Mesodermal cell (in vitro differentiated cells): ENCODE measurements around the gene APBA2.

Experiments
- H3K27ac ChIP-seq: 2 replicates; pipeline ENCODE4 v1.7.0; 2013; ENCODE audit warnings: mild to moderate bottlenecking, low read depth, low read length, moderate library complexity; ENCODE audit not compliant: severe bottlenecking
- H3K36me3 ChIP-seq: 2 replicates; pipeline ENCODE4 v1.7.1; 2013; ENCODE audit warnings: mild to moderate bottlenecking, low read length, moderate library complexity; ENCODE audit not compliant: control insufficient read depth, insufficient read depth
- H3K4me1 ChIP-seq: one replicate; pipeline ENCODE4 v1.7.1; 2013; ENCODE audit warnings: mild to moderate bottlenecking, low read length; ENCODE audit not compliant: insufficient read depth, control insufficient read depth, poor library complexity, severe bottlenecking
- H3K4me3 ChIP-seq: 2 replicates; pipeline ENCODE4 v1.7.0; 2013; ENCODE audit warnings: low read length, control low read depth, mild to moderate bottlenecking; ENCODE audit not compliant: insufficient read depth, poor library complexity, severe bottlenecking; ENCODE audit errors: extremely low read depth
- H3K9me3 ChIP-seq: 2 replicates; pipeline ENCODE4 v1.7.1; 2013; ENCODE audit warnings: mild to moderate bottlenecking, low read length, moderate library complexity; ENCODE audit not compliant: control insufficient read depth
- WGBS, 2 experiments: methylation state at CpG; one replicate each; pipeline ENCODE4 v1.1.5; 2013; ENCODE audit warnings: missing lambda C conversion rate in 2 of 2; ENCODE audit not compliant: insufficient coverage in 2 of 2; 5-methylcytosine and 5-hydroxymethylcytosine counted together

The APBA2 gene

GRCh38 chr15:29115093-29115991 is 229.6 kb downstream of the APBA2 start:
- Histone ChIP-seq H3K36me3 (no peaks in the 10 kb centered on the region), H3K4me3 (peak overlapping the region; percentile 33), H3K4me1 (peaks cover 14% of the 10 kb centered on the region), H3K9me3 (no peaks in the 10 kb centered on the region), H3K27ac (peak overlapping the region; percentile 78)
- WGBS, 2 experiments: 9 to 10% methylated on average over 36 to 38 of the region's 46 CpGs

GRCh38 chr15:29116970-29117700 is 231.4 kb downstream of the APBA2 start:
- H3K27ac ChIP-seq: no peak overlapping the region

GRCh38 chr15:29117778-29118177 is 232.0 kb downstream of the APBA2 start:
- H3K4me1 ChIP-seq: peaks cover 14% of the 10 kb centered on the region
- 92 to 95% methylated on average over 18 to 19 of the region's 20 CpGs for WGBS, 2 experiments
- no peaks in the 10 kb centered on the region for H3K36me3 ChIP-seq
- H3K9me3 ChIP-seq: no peaks in the 10 kb centered on the region
- H3K4me3 ChIP-seq: no peak overlapping the region
- no peak overlapping the region for H3K27ac ChIP-seq

More at GRCh38 chr15:29116970-29117700, 231.4 kb downstream of the APBA2 start:
- no peaks in the 10 kb centered on the region for H3K36me3 ChIP-seq
- H3K4me3 ChIP-seq: no peak overlapping the region
- WGBS, 2 experiments: 93 to 95% methylated on average over 20 to 25 of the region's 32 CpGs
- H3K9me3 ChIP-seq: no peaks in the 10 kb centered on the region
- H3K4me1 ChIP-seq: peaks cover 14% of the 10 kb centered on the region

- no peak overlapping the region for H3K27ac ChIP-seq
- H3K9me3 ChIP-seq: no peaks in the 10 kb centered on the region
- no peaks in the 10 kb centered on the region for H3K36me3 ChIP-seq
- H3K4me1 ChIP-seq: peaks cover 19% of the 10 kb centered on the region
- no peak overlapping the region for H3K4me3 ChIP-seq
- 73 to 100% methylated on average over 6 to 8 of the region's 8 CpGs for WGBS, 2 experiments
These were observed 234.1 kb downstream of the APBA2 start for GRCh38 chr15:29119847-29120246.

- Histone ChIP-seq H3K27ac (no peak overlapping the region), H3K36me3 (no peaks in the 10 kb centered on the region), H3K4me3 (no peak overlapping the region), H3K9me3 (no peaks in the 10 kb centered on the region), H3K4me1 (peaks cover 20% of the 10 kb centered on the region)
- WGBS, 2 experiments: 94% methylated on average over 16 to 18 of the region's 20 CpGs
These were observed 235.0 kb downstream of the APBA2 start for GRCh38 chr15:29120593-29121368.

- no peak overlapping the region for H3K27ac ChIP-seq
- H3K36me3 ChIP-seq: no peaks in the 10 kb centered on the region
- no peak overlapping the region for H3K4me3 ChIP-seq
- WGBS, 2 experiments: 81 to 82% methylated on average over 6 to 7 of the region's 7 CpGs
- H3K9me3 ChIP-seq: no peaks in the 10 kb centered on the region
- H3K4me1 ChIP-seq: peaks cover 17% of the 10 kb centered on the region
These were observed 235.5 kb downstream of the APBA2 start for GRCh38 chr15:29121369-29121656.

- H3K27ac ChIP-seq: no peak overlapping the region
- no peaks in the 10 kb centered on the region for H3K9me3 ChIP-seq
- H3K4me3 ChIP-seq: no peak overlapping the region
- H3K4me1 ChIP-seq: peaks cover 17% of the 10 kb centered on the region
- no peaks in the 10 kb centered on the region for H3K36me3 ChIP-seq
- 76 to 82% methylated on average over 8 to 9 of the region's 9 CpGs for WGBS, 2 experiments
These were observed 236.1 kb downstream of the APBA2 start for GRCh38 chr15:29121907-29122306.

- WGBS, 2 experiments: 80 to 98% methylated on average over 8 to 9 of the region's 12 CpGs
- Histone ChIP-seq H3K4me3 (no peak overlapping the region), H3K36me3 (no peaks in the 10 kb centered on the region), H3K9me3 (no peaks in the 10 kb centered on the region), H3K27ac (no peak overlapping the region), H3K4me1 (peaks cover 17% of the 10 kb centered on the region)
These were observed 236.7 kb downstream of the APBA2 start for GRCh38 chr15:29122506-29122905.

GRCh38 chr15:29123171-29123570 is 237.4 kb downstream of the APBA2 start:
- Histone ChIP-seq H3K4me1 (peaks cover 17% of the 10 kb centered on the region), H3K9me3 (no peaks in the 10 kb centered on the region), H3K27ac (no peak overlapping the region), H3K4me3 (no peak overlapping the region), H3K36me3 (no peaks in the 10 kb centered on the region)
- WGBS, 2 experiments: 90% methylated on average over 16 to 18 of the region's 18 CpGs

GRCh38 chr15:29123991-29124390 is 238.2 kb downstream of the APBA2 start:
- WGBS, 2 experiments: 84 to 98% methylated on average over 5 to 9 of the region's 9 CpGs
- Histone ChIP-seq H3K4me1 (peaks cover 17% of the 10 kb centered on the region), H3K27ac (peak overlapping the region; percentile 49), H3K36me3 (no peaks in the 10 kb centered on the region), H3K4me3 (no peak overlapping the region), H3K9me3 (no peaks in the 10 kb centered on the region)
